ENCODE measurements around the gene LARP1.
"Not testable (repeated sequence)": the region's sequence is repeated elsewhere in the genome, so short reads cannot be mapped to it uniquely, and the experiment has no call there.

The LARP1 gene

DNA sequence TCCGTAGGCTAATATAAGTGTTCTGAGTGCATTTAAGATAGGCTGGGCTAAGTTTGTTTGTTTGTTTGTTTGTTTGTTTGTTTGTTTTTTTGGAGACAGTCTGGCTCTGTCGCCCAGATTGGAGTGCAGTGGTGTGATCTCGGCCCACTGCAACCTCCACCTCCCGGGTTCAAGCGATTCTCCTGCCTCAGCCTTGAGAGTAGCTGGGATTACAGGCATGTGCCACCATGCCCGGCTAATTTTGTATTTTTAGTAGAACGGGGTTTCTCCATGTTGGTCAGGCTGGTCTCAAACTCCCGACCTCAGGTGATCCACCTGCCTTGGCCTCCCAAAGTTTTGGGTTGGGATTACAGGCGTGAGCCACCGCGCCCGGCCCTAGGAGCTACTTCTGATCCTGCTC is 4.7 kb downstream of the LARP1 start:
- not testable (repeated sequence) for H3K9me3 ChIP-seq (ENCODE audit: control insufficient read depth, low read length); H3K27ac ChIP-seq (ENCODE audit: insufficient read depth, low read depth, low read length, poor library complexity, severe bottlenecking); H3K4me3 ChIP-seq (ENCODE audit: insufficient read depth, low read depth, low read length); H3K27me3 ChIP-seq (ENCODE audit: control insufficient read depth, insufficient read depth, low read length, poor library complexity, severe bottlenecking); H3K36me3 ChIP-seq (ENCODE audit: control insufficient read depth, insufficient read depth, low read length)
- WGBS, 2 experiments: 85 to 88% methylated on average over 12 of the region's 12 CpGs
- H3K4me1 ChIP-seq (ENCODE audit: control insufficient read depth, insufficient read depth, low read length): peaks cover 24% of the 10 kb centered on the region

DNA sequence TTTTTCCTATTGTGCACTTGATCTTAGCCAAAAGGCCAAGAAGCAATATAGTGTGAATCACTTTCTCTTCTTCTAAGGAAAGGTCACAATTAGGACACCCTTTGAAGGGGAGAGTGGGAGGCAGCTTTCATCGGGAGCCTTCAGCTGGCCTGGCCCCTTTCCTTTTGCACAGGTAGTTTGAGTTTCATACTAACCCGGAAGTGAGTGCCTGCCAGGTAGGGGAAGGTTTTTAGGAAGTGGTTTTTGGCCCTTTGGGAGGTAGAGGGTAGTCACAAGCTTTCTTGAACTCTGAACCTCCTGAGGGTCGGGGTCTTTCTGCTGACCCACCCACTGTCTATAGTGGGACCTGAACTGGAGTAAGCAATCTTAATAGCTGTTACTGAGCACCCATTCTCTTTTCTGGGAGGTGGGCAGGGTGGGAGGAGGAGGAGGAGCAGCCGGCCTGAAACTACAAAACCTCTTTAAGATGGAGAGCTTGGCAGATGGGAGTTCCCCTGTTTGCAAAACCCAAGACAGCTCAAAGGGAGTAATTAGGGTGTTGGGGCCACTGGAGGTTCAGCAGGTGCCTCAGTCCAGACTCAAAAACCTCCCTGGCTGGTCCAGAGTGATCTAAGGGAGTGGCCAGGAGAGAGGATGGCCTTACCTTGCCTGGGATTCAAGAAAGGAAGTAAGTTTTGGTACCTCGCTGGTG is 6.0 kb downstream of the LARP1 start:
- Histone ChIP-seq H3K27me3 (ENCODE audit: control insufficient read depth, insufficient read depth, low read length, poor library complexity, severe bottlenecking) (no peaks in the 10 kb centered on the region), H3K4me3 (ENCODE audit: insufficient read depth, low read depth, low read length) (no peak overlapping the region), H3K4me1 (ENCODE audit: control insufficient read depth, insufficient read depth, low read length) (peaks cover 24% of the 10 kb centered on the region), H3K36me3 (ENCODE audit: control insufficient read depth, insufficient read depth, low read length) (no peaks in the 10 kb centered on the region), H3K9me3 (ENCODE audit: control insufficient read depth, low read length) (no peaks in the 10 kb centered on the region), H3K27ac (ENCODE audit: insufficient read depth, low read depth, low read length, poor library complexity, severe bottlenecking) (no peak overlapping the region)
- 62 to 73% methylated on average over 5 of the region's 5 CpGs for WGBS, 2 experiments

DNA sequence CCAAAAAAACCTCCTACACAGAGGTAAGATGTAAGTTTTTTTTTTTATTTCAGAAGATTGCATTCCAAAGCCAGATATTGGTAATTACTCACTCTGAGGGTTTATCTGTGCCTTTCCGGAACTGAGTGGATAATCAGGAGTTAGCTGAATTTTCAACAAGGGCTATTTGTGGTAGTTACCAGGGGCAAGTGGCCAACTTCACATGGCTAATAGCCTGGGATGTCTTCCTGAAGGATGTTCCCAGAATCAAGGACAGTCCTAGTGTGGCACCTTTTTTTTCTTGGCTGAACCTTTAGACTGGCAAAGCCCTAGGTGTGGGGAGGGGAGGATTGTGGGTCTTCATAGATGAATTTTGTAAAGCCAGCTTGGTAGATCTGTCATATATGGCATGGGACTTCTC is 7.1 kb downstream of the LARP1 start:
- Histone ChIP-seq H3K36me3 (ENCODE audit: control insufficient read depth, insufficient read depth, low read length) (no peaks in the 10 kb centered on the region), H3K4me1 (ENCODE audit: control insufficient read depth, insufficient read depth, low read length) (peaks cover 24% of the 10 kb centered on the region), H3K27ac (ENCODE audit: insufficient read depth, low read depth, low read length, poor library complexity, severe bottlenecking) (no peak overlapping the region), H3K9me3 (ENCODE audit: control insufficient read depth, low read length) (no peaks in the 10 kb centered on the region), H3K27me3 (ENCODE audit: control insufficient read depth, insufficient read depth, low read length, poor library complexity, severe bottlenecking) (no peaks in the 10 kb centered on the region), H3K4me3 (ENCODE audit: insufficient read depth, low read depth, low read length) (no peak overlapping the region)
- 93 to 100% methylated on average over 1 of the region's 1 CpG for whole genome bisulfite sequencing, 2 experiments

DNA sequence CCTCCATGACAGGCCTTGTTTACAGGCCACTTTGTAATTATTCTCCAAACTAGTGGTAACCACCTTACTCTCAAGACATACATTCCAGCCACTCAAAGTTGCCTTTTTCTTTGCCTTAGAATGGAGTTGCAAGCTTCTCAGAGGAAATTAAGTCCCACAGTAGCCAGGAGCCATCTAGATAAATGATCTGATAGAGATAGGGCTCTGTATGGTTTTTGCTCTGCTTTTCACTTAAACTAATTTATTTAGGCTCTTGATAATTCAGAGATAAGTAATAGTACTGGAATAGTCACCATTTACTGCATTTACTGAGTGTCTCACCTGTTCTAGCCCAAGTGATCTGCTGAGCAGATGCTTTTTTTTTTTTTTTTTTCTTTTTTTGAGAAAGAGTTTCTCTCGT is 7.5 kb downstream of the LARP1 start:
- WGBS, 2 experiments: 76 to 85% methylated on average over 1 of the region's 1 CpG
- Histone ChIP-seq H3K4me1 (ENCODE audit: control insufficient read depth, insufficient read depth, low read length) (peaks cover 24% of the 10 kb centered on the region), H3K27ac (ENCODE audit: insufficient read depth, low read depth, low read length, poor library complexity, severe bottlenecking) (no peak overlapping the region), H3K4me3 (ENCODE audit: insufficient read depth, low read depth, low read length) (no peak overlapping the region), H3K27me3 (ENCODE audit: control insufficient read depth, insufficient read depth, low read length, poor library complexity, severe bottlenecking) (no peaks in the 10 kb centered on the region), H3K9me3 (ENCODE audit: control insufficient read depth, low read length) (no peaks in the 10 kb centered on the region), H3K36me3 (ENCODE audit: control insufficient read depth, insufficient read depth, low read length) (no peaks in the 10 kb centered on the region)

DNA sequence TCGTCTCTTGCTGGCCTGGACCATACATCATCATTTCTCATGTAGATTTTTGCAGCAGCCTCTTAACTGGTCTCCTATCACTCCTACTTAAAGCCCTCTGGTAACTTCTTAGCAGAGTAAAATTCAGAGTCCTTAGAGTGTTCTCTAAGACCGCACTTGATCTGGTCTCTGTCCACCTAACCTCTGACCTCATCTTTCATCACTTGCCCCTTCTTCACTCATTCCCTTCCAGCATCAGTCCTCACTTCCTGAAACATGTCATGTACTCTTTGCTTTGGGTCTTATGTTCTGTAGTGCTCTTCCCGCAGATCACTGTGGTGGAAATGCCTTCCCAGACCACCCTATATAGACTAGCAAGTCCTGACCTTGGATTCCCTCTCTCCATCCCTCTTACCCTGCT is 9.8 kb downstream of the LARP1 start:
- H3K4me3 ChIP-seq (ENCODE audit: insufficient read depth, low read depth, low read length): no peak overlapping the region
- H3K27ac ChIP-seq (ENCODE audit: insufficient read depth, low read depth, low read length, poor library complexity, severe bottlenecking): no peak overlapping the region
- H3K9me3 ChIP-seq (ENCODE audit: control insufficient read depth, low read length): no peaks in the 10 kb centered on the region
- peaks cover 13% of the 10 kb centered on the region for H3K4me1 ChIP-seq (ENCODE audit: control insufficient read depth, insufficient read depth, low read length)
- no peaks in the 10 kb centered on the region for H3K36me3 ChIP-seq (ENCODE audit: control insufficient read depth, insufficient read depth, low read length)
- H3K27me3 ChIP-seq (ENCODE audit: control insufficient read depth, insufficient read depth, low read length, poor library complexity, severe bottlenecking): no peaks in the 10 kb centered on the region
- WGBS, 2 experiments: 91 to 93% methylated on average over 3 of the region's 3 CpGs

DNA sequence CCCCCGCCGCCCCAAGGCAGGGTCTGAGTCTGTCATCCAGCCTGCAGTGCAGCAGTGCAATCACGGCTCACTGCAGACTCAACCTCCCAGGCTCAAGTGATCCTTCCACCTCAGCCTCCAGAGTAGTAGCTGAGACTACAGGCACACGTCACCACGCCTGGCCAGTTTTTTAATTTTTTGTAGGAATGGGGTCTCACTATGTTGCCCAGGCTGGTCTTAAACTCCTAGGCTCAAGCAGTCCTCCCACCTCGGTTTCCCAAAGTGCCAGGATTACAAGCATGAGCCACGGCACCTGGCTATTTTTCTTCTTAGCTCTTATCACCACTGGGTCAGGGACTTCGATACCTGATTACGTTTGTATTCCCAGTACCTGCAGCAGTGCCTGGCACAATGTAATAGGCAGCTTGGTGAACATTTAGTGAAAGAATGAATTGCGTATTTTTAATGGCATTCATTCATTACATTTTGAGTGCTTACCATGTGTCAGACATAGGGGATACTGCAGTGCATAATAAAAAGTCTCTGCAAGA is 10.3 kb downstream of the LARP1 start:
- no peaks in the 10 kb centered on the region for H3K36me3 ChIP-seq (ENCODE audit: control insufficient read depth, insufficient read depth, low read length)
- peaks cover 15% of the 10 kb centered on the region for H3K4me1 ChIP-seq (ENCODE audit: control insufficient read depth, insufficient read depth, low read length)
- H3K27me3 ChIP-seq (ENCODE audit: control insufficient read depth, insufficient read depth, low read length, poor library complexity, severe bottlenecking): no peaks in the 10 kb centered on the region
- H3K4me3 ChIP-seq (ENCODE audit: insufficient read depth, low read depth, low read length): no peak overlapping the region
- no peaks in the 10 kb centered on the region for H3K9me3 ChIP-seq (ENCODE audit: control insufficient read depth, low read length)
- H3K27ac ChIP-seq (ENCODE audit: insufficient read depth, low read depth, low read length, poor library complexity, severe bottlenecking): no peak overlapping the region
- 93 to 94% methylated on average over 10 of the region's 10 CpGs for WGBS, 2 experiments

DNA sequence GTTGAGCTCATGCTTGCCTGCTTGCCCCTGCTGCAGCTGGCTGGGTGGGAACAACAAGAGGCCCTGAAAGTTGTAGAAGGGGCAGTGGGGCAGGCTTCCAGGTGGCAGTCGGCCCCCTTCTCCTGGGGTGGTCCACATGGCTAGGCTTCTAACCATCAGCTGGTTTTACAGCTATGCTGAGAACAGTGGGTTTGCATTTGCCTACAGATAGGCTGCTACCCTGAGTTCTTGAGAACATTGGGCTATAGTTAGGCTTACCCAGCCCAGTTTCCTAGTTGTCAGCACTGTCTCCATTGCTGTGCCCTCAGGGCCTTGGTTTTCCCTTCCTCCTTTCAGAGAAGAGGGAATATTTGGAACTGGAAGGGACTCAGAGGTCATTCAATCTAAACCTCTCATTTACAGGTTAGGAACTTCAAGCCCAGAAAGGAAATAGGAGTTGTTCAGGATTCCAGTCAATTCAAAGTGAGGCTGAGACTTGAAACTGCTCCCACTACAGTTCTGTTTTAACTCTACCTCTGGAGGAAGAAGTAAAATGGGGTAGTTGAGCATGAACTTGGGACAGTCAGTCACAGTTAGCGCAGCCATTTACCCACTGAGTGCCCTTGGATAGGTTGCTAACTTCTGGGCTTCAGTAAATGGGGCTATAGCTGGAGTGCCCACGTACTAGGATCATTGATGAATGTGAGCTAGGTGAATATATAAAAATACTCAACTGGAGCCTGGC is 11.5 kb downstream of the LARP1 start:
- H3K27ac ChIP-seq (ENCODE audit: insufficient read depth, low read depth, low read length, poor library complexity, severe bottlenecking): no peak overlapping the region
- no peaks in the 10 kb centered on the region for H3K36me3 ChIP-seq (ENCODE audit: control insufficient read depth, insufficient read depth, low read length)
- H3K9me3 ChIP-seq (ENCODE audit: control insufficient read depth, low read length): no peaks in the 10 kb centered on the region
- H3K4me1 ChIP-seq (ENCODE audit: control insufficient read depth, insufficient read depth, low read length): peaks cover 16% of the 10 kb centered on the region
- no peak overlapping the region for H3K4me3 ChIP-seq (ENCODE audit: insufficient read depth, low read depth, low read length)
- no peaks in the 10 kb centered on the region for H3K27me3 ChIP-seq (ENCODE audit: control insufficient read depth, insufficient read depth, low read length, poor library complexity, severe bottlenecking)
- WGBS, 2 experiments: 83 to 89% methylated on average over 3 of the region's 3 CpGs

DNA sequence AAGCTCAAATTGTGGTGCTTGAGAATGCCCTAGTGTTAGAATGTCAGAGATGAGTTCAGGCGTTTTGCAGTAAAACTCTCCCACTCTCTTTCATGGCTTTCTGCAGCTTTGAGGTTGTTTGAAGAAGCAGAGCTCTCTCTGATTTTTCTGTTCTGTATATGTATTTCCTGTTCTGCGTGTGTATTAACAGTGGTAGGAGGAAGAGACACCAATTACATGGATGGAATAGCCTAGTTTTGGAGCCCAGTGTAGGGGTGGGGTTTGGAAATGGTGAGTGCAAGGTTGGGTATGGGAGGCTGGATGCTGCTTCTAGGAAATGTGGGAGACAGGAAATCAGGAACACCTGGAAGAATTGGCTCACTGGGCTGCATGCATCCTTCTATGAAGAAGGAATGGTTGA is 12.4 kb downstream of the LARP1 start:
- H3K27me3 ChIP-seq (ENCODE audit: control insufficient read depth, insufficient read depth, low read length, poor library complexity, severe bottlenecking): no peaks in the 10 kb centered on the region
- H3K4me1 ChIP-seq (ENCODE audit: control insufficient read depth, insufficient read depth, low read length): peaks cover 21% of the 10 kb centered on the region
- no peaks in the 10 kb centered on the region for H3K9me3 ChIP-seq (ENCODE audit: control insufficient read depth, low read length)
- no peak overlapping the region for H3K27ac ChIP-seq (ENCODE audit: insufficient read depth, low read depth, low read length, poor library complexity, severe bottlenecking)
- WGBS, 2 experiments: 87% methylated on average over 2 of the region's 2 CpGs
- no peak overlapping the region for H3K4me3 ChIP-seq (ENCODE audit: insufficient read depth, low read depth, low read length)
- H3K36me3 ChIP-seq (ENCODE audit: control insufficient read depth, insufficient read depth, low read length): no peaks in the 10 kb centered on the region

DNA sequence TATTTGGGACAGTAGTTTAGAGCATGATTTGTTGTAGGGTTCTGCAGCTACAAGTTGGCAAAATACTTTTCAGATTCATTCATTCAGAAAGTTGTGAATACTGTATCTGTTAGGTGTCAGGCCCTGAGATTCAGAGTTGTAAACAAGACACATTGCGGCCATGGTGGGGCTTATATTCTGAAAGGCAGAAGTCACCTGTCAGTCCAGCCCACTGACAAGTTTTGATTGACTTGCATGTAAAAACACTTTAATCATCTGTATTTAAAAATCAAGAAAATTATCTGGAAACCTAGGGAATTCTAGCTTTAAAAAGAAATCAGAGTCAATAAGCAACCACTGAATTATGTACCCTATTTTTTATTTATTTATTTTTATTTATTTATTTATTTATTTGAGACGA is 13.0 kb downstream of the LARP1 start:
- WGBS, 2 experiments: 86 to 89% methylated on average over 1 to 2 of the region's 2 CpGs
- Histone ChIP-seq H3K27me3 (ENCODE audit: control insufficient read depth, insufficient read depth, low read length, poor library complexity, severe bottlenecking) (no peaks in the 10 kb centered on the region), H3K4me3 (ENCODE audit: insufficient read depth, low read depth, low read length) (no peak overlapping the region), H3K9me3 (ENCODE audit: control insufficient read depth, low read length) (no peaks in the 10 kb centered on the region), H3K36me3 (ENCODE audit: control insufficient read depth, insufficient read depth, low read length) (no peaks in the 10 kb centered on the region), H3K4me1 (ENCODE audit: control insufficient read depth, insufficient read depth, low read length) (peaks cover 21% of the 10 kb centered on the region), H3K27ac (ENCODE audit: insufficient read depth, low read depth, low read length, poor library complexity, severe bottlenecking) (no peak overlapping the region)

DNA sequence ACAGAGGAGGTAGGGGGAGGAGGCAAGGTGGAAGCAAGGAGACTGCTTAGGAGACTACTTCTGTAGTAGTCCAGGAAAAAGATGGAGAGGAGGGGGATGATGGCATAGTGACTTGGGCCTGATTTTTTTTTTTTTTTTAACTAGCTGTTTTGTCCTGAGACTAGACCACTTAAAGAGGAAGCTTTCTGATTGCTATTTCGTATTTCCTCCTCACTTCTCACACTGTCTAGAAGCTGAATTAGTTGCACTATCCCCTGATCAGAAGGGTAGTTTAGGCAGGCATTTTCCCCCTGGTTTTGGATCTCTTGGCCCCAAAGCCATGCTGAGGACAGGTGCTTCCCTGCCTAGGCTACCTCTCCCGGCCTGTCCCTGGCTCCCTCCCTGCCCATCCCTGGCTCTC is 14.9 kb downstream of the LARP1 start:
- Histone ChIP-seq H3K27me3 (ENCODE audit: control insufficient read depth, insufficient read depth, low read length, poor library complexity, severe bottlenecking) (no peaks in the 10 kb centered on the region), H3K4me1 (ENCODE audit: control insufficient read depth, insufficient read depth, low read length) (peaks cover 25% of the 10 kb centered on the region), H3K9me3 (ENCODE audit: control insufficient read depth, low read length) (no peaks in the 10 kb centered on the region), H3K27ac (ENCODE audit: insufficient read depth, low read depth, low read length, poor library complexity, severe bottlenecking) (no peak overlapping the region), H3K36me3 (ENCODE audit: control insufficient read depth, insufficient read depth, low read length) (no peaks in the 10 kb centered on the region), H3K4me3 (ENCODE audit: insufficient read depth, low read depth, low read length) (no peak overlapping the region)
- 81% methylated on average over 2 of the region's 2 CpGs for WGBS, 2 experiments
